Neural progenitor cell (in vitro differentiated cells): ENCODE data around the gene KLHL6. TPM values are rescaled to one million over a fixed set of nuclear protein-coding genes. Genes with fewer than 3 reads are reported as not detected.
"Not testable (repeated sequence)": the region's sequence is repeated elsewhere in the genome, so short reads cannot be mapped to it uniquely, and the experiment has no call there.

ENCODE experiments used
- DNase-seq: peaks from one replicate; pipeline ENCODE4 v3.0.0-alpha.2; 2016; ENCODE audit warnings: low spot score
- H2AFZ ChIP-seq: fragments of 200-600 bp; sonication (generic); replicated peaks from 2 replicates; pipeline ENCODE4 v1.6.1; 2016; ENCODE audit warnings: antibody characterized with exemption
- H3F3A ChIP-seq: fragments of 200-600 bp; sonication (generic); 2 replicates; pipeline ENCODE4 v1.6.1; 2016; ENCODE audit warnings: antibody characterized with exemption, low read depth
- H3K27ac ChIP-seq: fragments of 200-600 bp; sonication (generic); 2 replicates; pipeline ENCODE4 v1.5.1; 2016; ENCODE audit warnings: mild to moderate bottlenecking
- H3K27me3 ChIP-seq: fragments of 200-600 bp; sonication (generic); 2 replicates; pipeline ENCODE4 v1.6.1; 2016; ENCODE audit warnings: mild to moderate bottlenecking, moderate library complexity
- H3K36me3 ChIP-seq: fragments of 200-600 bp; sonication (generic); 2 replicates; pipeline ENCODE4 v1.5.1; 2016
- H3K4me1 ChIP-seq: fragments of 200-600 bp; sonication (generic); 2 replicates; pipeline ENCODE4 v1.6.1; 2016; ENCODE audit warnings: mixed run types
- H3K4me2 ChIP-seq: fragments of 200-600 bp; sonication (generic); 2 replicates; pipeline ENCODE4 v1.6.1; 2016
- H3K4me3 ChIP-seq: fragments of 200-600 bp; sonication (generic); 2 replicates; pipeline ENCODE4 v1.5.1; 2016
- H3K79me2 ChIP-seq: fragments of 200-600 bp; sonication (generic); 2 replicates; pipeline ENCODE4 v1.6.1; 2016; ENCODE audit warnings: low read depth
- H3K9ac ChIP-seq: fragments of 200-600 bp; sonication (generic); 2 replicates; pipeline ENCODE4 v1.6.1; 2016
- H3K9me3 ChIP-seq: fragments of 200-600 bp; sonication (generic); 2 replicates; pipeline ENCODE4 v1.5.1; 2016; ENCODE audit warnings: low read depth
- H4K20me1 ChIP-seq: fragments of 200-600 bp; sonication (generic); 2 replicates; pipeline ENCODE4 v1.6.1; 2016; ENCODE audit warnings: low read depth
- H3K27ac Mint-ChIP-seq: 3 replicates; pipeline ENCODE4 v1.8.0; 2021; ENCODE audit warnings: mixed read lengths
- H3K27me3 Mint-ChIP-seq: 2 replicates; pipeline ENCODE4 v1.8.0; 2022; ENCODE audit warnings: low read depth, mild to moderate bottlenecking, inconsistent platforms, moderate library complexity, mixed read lengths; ENCODE audit not compliant: insufficient read depth
- H3K36me3 Mint-ChIP-seq: 3 replicates; pipeline ENCODE4 v1.8.0; 2021; ENCODE audit warnings: mixed read lengths
- H3K4me1 Mint-ChIP-seq: 3 replicates; pipeline ENCODE4 v1.8.0; 2021; ENCODE audit warnings: mixed read lengths
- H3K4me3 Mint-ChIP-seq: 3 replicates; pipeline ENCODE4 v1.8.0; 2021; ENCODE audit warnings: mild to moderate bottlenecking, moderate library complexity, mixed read lengths
- H3K9me3 Mint-ChIP-seq: 3 replicates; pipeline ENCODE4 v1.8.0; 2020; ENCODE audit warnings: mixed read lengths
- CTCF ChIP-seq: fragments of 200-600 bp; sonication (generic); IDR thresholded peaks from 2 replicates; pipeline ENCODE4 v1.5.1; 2017; ENCODE audit warnings: antibody characterized with exemption, mild to moderate bottlenecking
- EZH2 ChIP-seq: fragments of 200-600 bp; sonication (generic); IDR thresholded peaks from 2 replicates; pipeline ENCODE4 v1.6.1; 2017; ENCODE audit warnings: antibody characterized with exemption, mild to moderate bottlenecking, moderate library complexity
- EZH2phosphoT487 ChIP-seq: fragments of 200-600 bp; sonication (generic); IDR thresholded peaks from 2 replicates; pipeline ENCODE4 v1.6.1; 2017; ENCODE audit warnings: antibody characterized with exemption
- total RNA-seq: library from RNA; depleted of rRNA; stranded (reverse); fragments of >200 nt; gene quantifications from 2 replicates; pipeline ENCODE4 v1.2.3, GENCODE V29; 2015; ENCODE audit warnings: low replicate concordance

Gene KLHL6
- total RNA-seq, 1 donor from 2014 or later, result 0.09 TPM

DNA sequence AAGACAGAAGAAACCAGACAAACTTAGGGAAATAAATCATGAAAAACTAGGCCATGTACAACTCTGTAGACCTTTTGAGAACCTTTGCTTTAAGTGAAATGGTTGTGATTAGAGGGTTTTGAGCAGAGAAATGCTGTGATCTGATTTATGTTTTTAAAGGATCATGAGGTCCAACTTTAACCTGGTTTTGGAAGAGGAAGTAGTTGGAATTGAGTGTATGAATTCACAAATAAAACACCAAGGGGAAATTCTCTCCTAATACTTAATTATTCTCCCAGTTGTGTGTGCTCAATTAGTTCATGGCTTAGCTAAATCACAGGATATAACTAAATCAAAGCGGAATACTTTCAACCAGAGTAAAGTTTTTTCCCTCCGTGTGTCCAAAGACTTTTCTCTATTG lies 81.5 kb downstream of the KLHL6 start:
- DNase-seq, result no peak
- H2AFZ ChIP-seq, result no peak overlapping the region
- no peaks in the 10 kb centered on the region for H3K36me3 ChIP-seq
- H3K4me2 ChIP-seq, result no peak overlapping the region
- H3K27ac ChIP-seq, result no peak overlapping the region
- H3K4me1 ChIP-seq, result peaks cover 1% of the 10 kb centered on the region
- H3K9me3 Mint-ChIP-seq, result no peaks in the 10 kb centered on the region
- H3K27me3 ChIP-seq, result no peaks in the 10 kb centered on the region
- H4K20me1 ChIP-seq, result no peaks in the 10 kb centered on the region
- peaks cover 2% of the 10 kb centered on the region for H3K4me1 Mint-ChIP-seq
- no peak overlapping the region for H3K27ac Mint-ChIP-seq
- H3K9ac ChIP-seq, result no peak overlapping the region
- H3K27me3 Mint-ChIP-seq, result no peaks in the 10 kb centered on the region
- no peaks in the 10 kb centered on the region for H3K36me3 Mint-ChIP-seq
- H3K79me2 ChIP-seq, result no peaks in the 10 kb centered on the region
- H3F3A ChIP-seq, result peaks cover under 1% of the 10 kb centered on the region
- TF ChIP-seq EZH2phosphoT487 (no peak), EZH2 (no peak), CTCF (no peak)
- no peak overlapping the region for H3K4me3 ChIP-seq
- no peaks in the 10 kb centered on the region for H3K9me3 ChIP-seq
- H3K4me3 Mint-ChIP-seq, result no peak overlapping the region

- Mint-ChIP-seq H3K4me1 (peaks cover 2% of the 10 kb centered on the region), H3K9me3 (no peaks in the 10 kb centered on the region), H3K27ac (no peak overlapping the region), H3K36me3 (no peaks in the 10 kb centered on the region), H3K27me3 (no peaks in the 10 kb centered on the region), H3K4me3 (no peak overlapping the region)
- Histone ChIP-seq H3K27ac (no peak overlapping the region), H3K79me2 (no peaks in the 10 kb centered on the region), H3F3A (no peaks in the 10 kb centered on the region), H3K4me1 (no peaks in the 10 kb centered on the region), H3K9ac (no peak overlapping the region), H3K9me3 (no peaks in the 10 kb centered on the region), H3K36me3 (no peaks in the 10 kb centered on the region), H3K4me2 (no peak overlapping the region), H4K20me1 (no peaks in the 10 kb centered on the region), H2AFZ (no peak overlapping the region), H3K27me3 (no peaks in the 10 kb centered on the region), H3K4me3 (no peak overlapping the region)
- no peak for DNase-seq
- TF ChIP-seq CTCF (no peak), EZH2 (no peak), EZH2phosphoT487 (no peak)
Measured at GRCh38 chr3:183472155-183472554, 83.4 kb downstream of the KLHL6 start.

DNA sequence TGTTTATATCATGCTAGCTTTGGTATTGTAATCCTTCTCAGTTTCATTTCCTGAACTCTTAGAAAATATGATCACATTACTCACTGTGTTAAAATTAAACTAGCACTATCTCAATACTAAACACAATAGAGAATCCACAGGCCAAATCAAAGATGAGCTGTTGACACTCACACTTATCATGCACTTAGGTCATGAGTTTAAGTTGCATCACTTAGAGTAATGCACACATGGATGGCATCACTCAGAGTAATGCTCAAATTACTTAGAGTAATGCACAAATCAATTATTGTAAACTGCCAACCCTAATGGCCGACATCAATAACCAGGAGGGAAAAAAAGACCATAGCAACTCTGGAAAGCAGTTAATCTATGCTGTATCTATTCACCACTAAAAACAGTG lies 87.1 kb downstream of the KLHL6 start:
- no peak for DNase-seq
- Histone ChIP-seq H3K36me3 (no peaks in the 10 kb centered on the region), H4K20me1 (no peaks in the 10 kb centered on the region), H3K27me3 (no peaks in the 10 kb centered on the region), H2AFZ (no peak overlapping the region), H3K9ac (no peak overlapping the region), H3K9me3 (no peaks in the 10 kb centered on the region), H3K27ac (no peak overlapping the region), H3F3A (no peaks in the 10 kb centered on the region), H3K4me2 (no peak overlapping the region), H3K4me3 (no peak overlapping the region), H3K79me2 (no peaks in the 10 kb centered on the region), H3K4me1 (no peaks in the 10 kb centered on the region)
- TF ChIP-seq EZH2 (no peak), CTCF (no peak), EZH2phosphoT487 (no peak)
- Mint-ChIP-seq H3K36me3 (no peaks in the 10 kb centered on the region), H3K4me1 (peaks cover 2% of the 10 kb centered on the region), H3K4me3 (no peak overlapping the region), H3K9me3 (no peaks in the 10 kb centered on the region), H3K27ac (no peak overlapping the region), H3K27me3 (no peaks in the 10 kb centered on the region)

DNA sequence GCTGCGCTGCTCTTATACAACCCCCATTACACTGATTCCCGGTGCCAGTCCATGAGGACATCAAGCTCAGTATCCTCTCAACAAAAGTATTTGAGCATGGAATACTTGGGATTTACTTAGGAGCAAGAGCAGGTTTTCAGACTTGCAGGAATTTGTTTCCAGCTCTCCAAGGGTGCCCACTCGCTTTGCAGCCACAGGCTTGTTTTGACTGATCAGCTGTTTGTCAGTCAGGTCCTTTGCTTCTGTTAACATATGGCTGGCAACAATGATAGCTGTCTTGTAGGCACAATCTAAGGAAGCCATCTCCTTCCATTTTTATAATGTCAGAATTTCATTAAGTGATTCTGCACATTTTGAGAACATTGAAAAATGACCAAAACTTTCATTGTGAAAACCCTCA lies 88.9 kb downstream of the KLHL6 start:
- Mint-ChIP-seq H3K4me3 (no peak overlapping the region), H3K4me1 (peaks cover 2% of the 10 kb centered on the region), H3K36me3 (no peaks in the 10 kb centered on the region), H3K27ac (no peak overlapping the region), H3K9me3 (no peaks in the 10 kb centered on the region), H3K27me3 (no peaks in the 10 kb centered on the region)
- no peaks in the 10 kb centered on the region for H3K79me2 ChIP-seq
- no peaks in the 10 kb centered on the region for H4K20me1 ChIP-seq
- H3K27ac ChIP-seq, result no peak overlapping the region
- TF ChIP-seq CTCF (no peak), EZH2 (no peak), EZH2phosphoT487 (no peak)
- no peak overlapping the region for H2AFZ ChIP-seq
- H3K4me1 ChIP-seq, result no peaks in the 10 kb centered on the region
- H3K36me3 ChIP-seq, result no peaks in the 10 kb centered on the region
- H3K4me3 ChIP-seq, result no peak overlapping the region
- no peaks in the 10 kb centered on the region for H3F3A ChIP-seq
- no peaks in the 10 kb centered on the region for H3K27me3 ChIP-seq
- no peak for DNase-seq
- no peak overlapping the region for H3K4me2 ChIP-seq
- H3K9ac ChIP-seq, result no peak overlapping the region
- no peaks in the 10 kb centered on the region for H3K9me3 ChIP-seq

DNA sequence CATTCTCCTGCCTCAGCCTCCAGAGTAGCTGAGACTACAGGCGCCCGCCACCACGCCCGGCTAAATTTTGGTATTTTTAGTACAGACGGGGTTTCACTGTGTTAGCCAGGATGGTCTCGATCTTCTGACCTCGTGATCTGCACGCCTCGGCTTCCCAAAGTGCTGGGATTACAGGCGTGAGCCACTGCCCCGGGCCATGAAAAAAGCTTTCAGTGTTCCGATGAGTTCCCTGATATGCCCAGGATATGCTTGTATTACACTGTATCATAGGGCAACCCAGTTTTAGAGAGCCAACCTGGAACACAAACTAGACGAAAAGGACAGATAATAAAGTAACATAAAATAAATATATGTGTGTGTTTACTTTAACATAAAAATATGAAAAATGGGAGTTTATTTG lies 89.8 kb downstream of the KLHL6 start:
- H3K4me3 Mint-ChIP-seq, H3K4me1 Mint-ChIP-seq, H3K9ac ChIP-seq, H3K27me3 ChIP-seq, H3K27me3 Mint-ChIP-seq, H2AFZ ChIP-seq, H3K36me3 ChIP-seq, H3K4me2 ChIP-seq, H3K4me3 ChIP-seq, H4K20me1 ChIP-seq, H3K36me3 Mint-ChIP-seq, H3F3A ChIP-seq, H3K4me1 ChIP-seq, H3K27ac Mint-ChIP-seq, H3K27ac ChIP-seq, H3K79me2 ChIP-seq, H3K9me3 ChIP-seq, H3K9me3 Mint-ChIP-seq, DNase-seq: not testable (repeated sequence)
